Esophagus squamous epithelium (tissue), 4 donors: Measurements from ENCODE around the gene ATF7IP2.
"Not testable (repeated sequence)": the region's sequence is repeated elsewhere in the genome, so short reads cannot be mapped to it uniquely, and the experiment has no call there.

Experiments
- POLR2A ChIP-seq, 4 donors: fragments of 450-650 bp; IDR thresholded peaks; one replicate each; pipeline ENCODE4 v1.6.1; 2017; ENCODE audit warnings: antibody characterized with exemption in 4 of 4, mild to moderate bottlenecking in 4 of 4, moderate library complexity in 3 of 4
- TF ChIP-seq, protein P1 (sequence below), 6 experiments: fragments of 450-650 bp in 4 of 6; fragments of 200-600 bp in 2 of 6; sonication (generic) in 2 of 6; IDR thresholded peaks; one replicate each; pipeline ENCODE4 v1.5.1; 2016 to 2019; ENCODE audit warnings: antibody characterized with exemption in 6 of 6, mild to moderate bottlenecking in 4 of 6, moderate library complexity in 4 of 6

DNA sequence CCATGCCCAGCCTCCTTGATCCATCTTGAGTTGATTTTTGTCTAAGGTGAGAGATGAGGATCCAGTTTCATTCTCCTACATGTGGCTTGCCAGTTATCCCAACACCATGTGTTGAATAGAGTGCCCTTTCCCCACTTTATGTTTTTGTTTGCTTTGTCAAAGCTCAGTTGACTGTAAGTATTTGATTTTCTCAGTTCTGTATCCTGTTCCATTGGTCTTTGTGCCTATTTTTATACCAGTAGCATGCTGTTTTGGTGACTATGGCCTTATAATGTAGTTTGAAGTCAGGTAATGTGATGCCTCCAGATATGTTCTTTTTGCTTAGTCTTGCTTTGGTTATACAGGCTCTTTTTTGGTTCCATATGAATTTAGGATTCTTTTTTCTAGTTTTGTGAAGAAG is 23.9 kb downstream of the ATF7IP2 start:
- TF ChIP-seq, protein P1, sequence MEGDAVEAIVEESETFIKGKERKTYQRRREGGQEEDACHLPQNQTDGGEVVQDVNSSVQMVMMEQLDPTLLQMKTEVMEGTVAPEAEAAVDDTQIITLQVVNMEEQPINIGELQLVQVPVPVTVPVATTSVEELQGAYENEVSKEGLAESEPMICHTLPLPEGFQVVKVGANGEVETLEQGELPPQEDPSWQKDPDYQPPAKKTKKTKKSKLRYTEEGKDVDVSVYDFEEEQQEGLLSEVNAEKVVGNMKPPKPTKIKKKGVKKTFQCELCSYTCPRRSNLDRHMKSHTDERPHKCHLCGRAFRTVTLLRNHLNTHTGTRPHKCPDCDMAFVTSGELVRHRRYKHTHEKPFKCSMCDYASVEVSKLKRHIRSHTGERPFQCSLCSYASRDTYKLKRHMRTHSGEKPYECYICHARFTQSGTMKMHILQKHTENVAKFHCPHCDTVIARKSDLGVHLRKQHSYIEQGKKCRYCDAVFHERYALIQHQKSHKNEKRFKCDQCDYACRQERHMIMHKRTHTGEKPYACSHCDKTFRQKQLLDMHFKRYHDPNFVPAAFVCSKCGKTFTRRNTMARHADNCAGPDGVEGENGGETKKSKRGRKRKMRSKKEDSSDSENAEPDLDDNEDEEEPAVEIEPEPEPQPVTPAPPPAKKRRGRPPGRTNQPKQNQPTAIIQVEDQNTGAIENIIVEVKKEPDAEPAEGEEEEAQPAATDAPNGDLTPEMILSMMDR (IDR thresholded peaks at IDR 0.05) = not testable (repeated sequence)
- TF ChIP-seq POLR2A (IDR thresholded peaks at IDR 0.05) = not testable (repeated sequence)
